ENCODE measurements around the gene FAXC. TPM values are rescaled to one million over a fixed set of nuclear protein-coding genes. Genes with fewer than 3 reads are reported as not detected.

FAXC gene
- total and polyA plus RNA-seq, 2 of the 8 experiments (the other 6 are each of a cell fraction or from before 2014, with no cell fraction given), result 23.2 to 29.8 TPM

GRCh38 chr6:99341862-99342455 is 7.5 kb downstream of the FAXC start:
- Histone ChIP-seq H3K9ac (replicated peaks in 1 of 4; ENCODE audit: extremely low read depth in 1 of 4, low read depth in 3 of 4, low read length in 3 of 4) (no peak overlapping the region), H2BK15ac (ENCODE audit: low read length) (no peak overlapping the region), H3K9me3 (ENCODE audit: insufficient read depth in 2 of 2, low read depth in 1 of 2, low read length in 1 of 2) (no peaks in the 10 kb centered on the region), H4K91ac (replicated peaks; ENCODE audit: insufficient read length, low read length) (no peak overlapping the region), H2BK120ac (replicated peaks; ENCODE audit: low read depth, low read length) (no peak overlapping the region), H3K4ac (replicated peaks; ENCODE audit: insufficient read length, low read depth, low read length) (no peak overlapping the region), H3K27ac (ENCODE audit: low read depth, low read length) (no peak overlapping the region), H3K4me2 (ENCODE audit: insufficient read depth in 1 of 2, low read depth in 2 of 2, low read length in 2 of 2) (no peak overlapping the region), H2AFZ (ENCODE audit: low read length) (no peak overlapping the region), H2BK5ac (ENCODE audit: low read depth, low read length) (no peak overlapping the region), H2BK20ac (ENCODE audit: low read length) (no peak overlapping the region), H3K27me3 (replicated peaks in 1 of 4; ENCODE audit: control insufficient read depth in 3 of 4, extremely low read depth in 1 of 4, insufficient read depth in 3 of 4, low read length in 3 of 4) (no peaks in the 10 kb centered on the region), H3K23me2 (ENCODE audit: low read depth, low read length) (no peaks in the 10 kb centered on the region), H3K36me3 (ENCODE audit: control insufficient read depth in 2 of 4, insufficient read depth in 4 of 4, low read length in 3 of 4) (peaks cover 0 to 3% (median 0%) of the 10 kb centered on the region in 4 experiments; a peak in 1 of 8 replicates), H4K5ac (ENCODE audit: insufficient read length, low read depth, low read length) (no peak overlapping the region), H3K23ac (ENCODE audit: insufficient read length) (no peak overlapping the region), H4K20me1 (replicated peaks in 1 of 2; ENCODE audit: control insufficient read depth in 1 of 2, insufficient read depth in 2 of 2, low read length in 2 of 2) (no peaks in the 10 kb centered on the region), H3K4me3 (ENCODE audit: extremely low read depth in 1 of 4, insufficient read depth in 2 of 4, low read depth in 3 of 4, low read length in 4 of 4) (no peak overlapping the region), H3K56ac (replicated peaks; ENCODE audit: insufficient read length, low read depth, low read length) (no peak overlapping the region), H3K79me1 (ENCODE audit: low read depth, low read length) (no peaks in the 10 kb centered on the region; the same call in 1 of the 2 replicates), H2AK5ac (ENCODE audit: low read depth, low read length) (no peak overlapping the region), H3K4me1 (replicated peaks in 1 of 4; ENCODE audit: control insufficient read depth in 3 of 4, insufficient read depth in 4 of 4, low read length in 3 of 4) (peaks cover 0 to 6% (median 1%) of the 10 kb centered on the region in 4 experiments; a peak in 3 of 7 replicates), H3K14ac (ENCODE audit: insufficient read length) (no peak overlapping the region), H3K79me2 (ENCODE audit: control insufficient read depth in 1 of 2, insufficient read depth in 2 of 2, low read length in 2 of 2) (peaks cover 0 to 6% of the 10 kb centered on the region in 2 experiments; a peak in 1 of 4 replicates), H2BK12ac (ENCODE audit: low read depth, low read length) (no peak overlapping the region), H4K8ac (ENCODE audit: extremely low read depth, insufficient read depth, low read length) (no peak overlapping the region), H3K18ac (ENCODE audit: extremely low read depth, low read length) (no peak overlapping the region)
- 88% methylated on average over 5 of the region's 5 CpGs; no CpG with 5 or more reads in 1 of the 2 experiments for WGBS, 2 experiments (ENCODE audit: extremely low coverage in 1 of 2, insufficient coverage in 1 of 2, insufficient read length in 1 of 2, insufficient replicate concordance in 2 of 2, low coverage in 1 of 2, low lambda C conversion rate in 2 of 2, missing lambda C conversion rate in 1 of 2)
- TF ChIP-seq BCL11A (IDR thresholded peaks at IDR 0.05; ENCODE audit: low read depth in 2 of 2, low read length in 2 of 2) (no peak), KDM4A (IDR thresholded peaks at IDR 0.05; ENCODE audit: low read depth, low read length, severe bottlenecking) (no peak), SRF (IDR thresholded peaks at IDR 0.05; ENCODE audit: low read depth, low read length) (no peak), EGR1 (IDR thresholded peaks at IDR 0.05; ENCODE audit: borderline replicate concordance, low read depth, low read length) (no peak), TBP (IDR thresholded peaks at IDR 0.05; ENCODE audit: low read depth, low read length) (no peak), KDM1A (IDR thresholded peaks at IDR 0.05; ENCODE audit: borderline replicate concordance, low read length) (no peak), RXRA (IDR thresholded peaks at IDR 0.05; ENCODE audit: insufficient read depth, low read depth, low read length) (no peak), BRCA1 (IDR thresholded peaks at IDR 0.05; ENCODE audit: low read depth, low read length) (no peak), CREB1 (IDR thresholded peaks at IDR 0.05) (no peak)
- TF ChIP-seq, protein P1, sequence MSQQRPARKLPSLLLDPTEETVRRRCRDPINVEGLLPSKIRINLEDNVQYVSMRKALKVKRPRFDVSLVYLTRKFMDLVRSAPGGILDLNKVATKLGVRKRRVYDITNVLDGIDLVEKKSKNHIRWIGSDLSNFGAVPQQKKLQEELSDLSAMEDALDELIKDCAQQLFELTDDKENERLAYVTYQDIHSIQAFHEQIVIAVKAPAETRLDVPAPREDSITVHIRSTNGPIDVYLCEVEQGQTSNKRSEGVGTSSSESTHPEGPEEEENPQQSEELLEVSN (IDR thresholded peaks at IDR 0.05), result no peak
- no peak for DNase-seq (ENCODE audit: low read depth in 1 of 2, low spot score in 2 of 2)
- no peak for FAIRE-seq
- ChIA-PET POLR2A (ENCODE audit: partially characterized antibody) (interaction anchor here (0.7 kb wide), 1 partner anchor 21 kb away, joined by 3 read pairs; no protein-coding TSS in a partner anchor), CTCF (ENCODE audit: partially characterized antibody) (interaction anchor here (0.8 to 5.6 kb wide), 2 partner anchors 10 to 13 kb away, joined by 4 to 67 read pairs; no protein-coding TSS in a partner anchor)
